HG03457 (cell line): Measurements from ENCODE around the gene ALDH1A1.

ENCODE experiments used
- ATAC-seq: cut with Tn5 transposase; IDR thresholded peaks from one replicate; pipeline ENCODE4 v1.9.1; 2021; ENCODE audit warnings: moderate number of reproducible peaks; ENCODE audit not compliant: unreplicated experiment

Gene ALDH1A1

GRCh38 chr9:72980183-72980582 lies 27.3 kb upstream of the ALDH1A1 start:
- ATAC-seq = no peak

- no peak for ATAC-seq
Measured at GRCh38 chr9:72979405-72980100, 26.7 kb upstream of the ALDH1A1 start.

- no peak for ATAC-seq
Measured at GRCh38 chr9:72978744-72979143, 25.9 kb upstream of the ALDH1A1 start.

DNA sequence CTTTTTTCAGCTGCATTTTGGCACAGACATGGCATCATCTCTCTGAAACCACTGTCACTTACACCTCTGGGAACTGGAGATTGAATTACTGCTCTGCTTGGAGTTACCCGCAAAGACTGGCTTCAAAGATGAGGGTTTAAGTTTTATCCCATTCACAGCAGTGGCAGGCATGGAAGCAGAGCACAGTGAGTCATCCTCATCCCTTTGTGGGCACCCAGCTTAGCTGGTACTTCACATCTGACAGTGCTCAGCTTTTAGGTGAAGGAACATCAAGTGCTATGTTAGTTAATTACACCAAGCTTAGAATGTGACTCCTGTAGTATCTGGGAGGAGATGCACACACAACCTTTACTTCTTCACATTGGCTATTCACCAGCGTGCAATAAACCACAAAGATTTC lies 24.8 kb upstream of the ALDH1A1 start:
- no peak for ATAC-seq

GRCh38 chr9:72974501-72974900 lies 21.6 kb upstream of the ALDH1A1 start:
- no peak for ATAC-seq

GRCh38 chr9:72972636-72973035 lies 19.8 kb upstream of the ALDH1A1 start:
- no peak for ATAC-seq

DNA sequence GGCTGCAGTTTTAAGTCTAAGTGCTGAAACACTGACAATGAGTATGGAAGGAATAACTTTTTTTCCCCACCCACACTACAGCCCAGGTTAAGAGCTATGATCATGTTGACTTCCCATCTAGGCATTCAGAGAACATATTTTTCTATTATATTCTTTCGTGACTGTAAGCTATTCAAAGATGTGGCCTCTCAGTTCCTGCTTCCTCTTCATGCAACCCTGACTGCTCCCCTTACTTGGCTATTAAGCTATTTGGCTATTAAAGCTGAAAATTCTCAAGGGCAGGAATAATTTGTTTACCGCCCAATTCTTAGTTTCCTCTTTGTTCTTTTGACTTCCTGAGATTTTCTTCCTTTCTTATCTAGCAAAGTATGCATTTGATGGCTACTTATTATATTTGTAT lies 18.6 kb upstream of the ALDH1A1 start:
- ATAC-seq = no peak

DNA sequence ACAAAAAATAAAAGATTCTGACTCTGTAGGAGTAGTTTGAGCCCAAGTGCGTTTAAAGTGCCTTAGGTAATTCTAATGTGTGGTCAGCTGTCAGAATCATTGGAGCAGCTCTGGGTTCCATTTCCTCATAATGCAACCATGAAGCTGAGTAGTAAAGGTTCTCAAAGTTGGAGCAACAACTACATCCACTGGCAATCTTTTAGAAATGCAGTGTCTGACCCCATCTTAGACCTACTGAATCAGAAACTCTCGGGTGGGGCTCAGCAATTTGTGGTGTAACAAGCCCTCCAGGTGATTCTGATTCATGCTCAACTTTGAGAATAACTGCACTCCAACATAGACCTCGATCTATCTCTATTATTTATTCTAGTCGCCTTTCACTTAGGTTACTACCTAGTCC lies 7.6 kb upstream of the ALDH1A1 start:
- ATAC-seq = no peak

DNA sequence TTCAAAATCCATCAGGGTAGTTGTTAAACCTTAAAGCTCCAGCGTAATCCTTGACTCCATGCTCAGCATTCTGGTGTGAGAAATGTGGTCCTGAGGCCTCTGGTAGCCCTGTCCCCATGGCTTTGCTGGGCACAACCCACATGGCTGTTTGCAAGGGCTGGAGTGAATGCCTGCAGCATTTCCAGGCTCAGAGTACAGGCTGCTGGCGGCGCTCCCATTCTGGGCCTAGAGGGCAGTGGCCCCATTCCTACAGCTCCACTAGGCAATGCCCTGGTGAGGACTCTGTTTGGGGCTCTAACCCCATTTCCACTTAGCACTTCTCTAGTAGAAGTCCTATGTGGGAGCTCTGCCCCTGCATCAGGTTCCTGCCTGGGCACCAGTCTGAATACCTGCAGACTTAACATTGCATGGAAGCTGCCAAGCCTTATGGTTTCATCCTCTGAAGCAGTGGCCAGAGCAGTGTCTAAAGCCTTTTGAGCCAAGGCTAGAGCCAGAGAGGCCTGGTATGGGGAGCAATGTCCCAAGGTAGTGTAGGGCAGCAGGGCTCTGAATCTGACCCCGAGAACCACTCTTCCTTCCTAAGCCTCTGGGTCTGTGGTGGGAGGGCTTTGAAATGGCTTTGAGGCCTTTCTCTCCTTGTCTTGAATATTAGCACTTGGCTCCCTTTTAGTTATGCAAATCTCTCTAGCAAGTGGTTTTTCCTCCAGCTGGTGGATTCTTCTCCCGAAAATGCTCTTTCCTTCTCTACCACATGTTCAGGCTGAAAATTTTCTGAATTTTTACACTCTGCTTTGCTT lies 5.8 kb upstream of the ALDH1A1 start:
- no peak for ATAC-seq

- no peak for ATAC-seq
Measured at GRCh38 chr9:72955571-72955970, 2.7 kb upstream of the ALDH1A1 start.

- ATAC-seq = no peak
Measured at GRCh38 chr9:72955126-72955455, 2.2 kb upstream of the ALDH1A1 start.

DNA sequence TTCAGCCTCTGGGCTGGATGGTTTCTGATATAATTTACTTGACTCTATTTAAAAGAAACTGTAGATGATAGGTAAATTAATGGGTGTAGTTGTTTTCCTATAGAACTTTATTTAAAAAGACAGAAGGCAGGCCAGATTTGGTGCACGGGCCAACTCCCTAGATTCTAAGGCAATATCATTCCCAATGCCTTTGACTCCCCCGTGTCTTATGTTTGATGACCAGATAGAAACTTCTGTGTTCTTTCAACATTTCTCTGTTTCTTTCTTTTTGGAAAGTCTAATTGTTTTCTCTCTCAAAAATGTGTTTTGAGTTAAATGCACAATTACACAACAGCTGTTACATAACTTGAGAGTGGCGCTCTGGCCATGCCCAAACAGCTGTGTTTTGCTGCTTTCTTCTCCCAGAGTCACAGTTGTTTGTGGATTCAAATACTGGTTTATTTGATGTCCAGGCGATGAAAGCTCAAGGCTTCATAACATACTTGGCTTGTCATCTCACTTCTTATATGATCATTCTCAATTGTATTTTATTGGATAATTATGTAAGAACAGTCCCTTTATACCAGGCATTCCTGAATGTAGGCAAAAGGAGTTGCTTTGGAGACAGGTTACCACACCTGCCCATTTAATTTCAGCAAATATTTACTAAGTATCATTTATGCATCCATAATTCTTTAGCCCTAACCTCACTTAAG lies 1.7 kb upstream of the ALDH1A1 start:
- no peak for ATAC-seq

- ATAC-seq = no peak
Measured at GRCh38 chr9:72952381-72952690, 517 bp downstream of the ALDH1A1 start.

GRCh38 chr9:72951520-72952380 lies 1.1 kb downstream of the ALDH1A1 start:
- no peak for ATAC-seq

DNA sequence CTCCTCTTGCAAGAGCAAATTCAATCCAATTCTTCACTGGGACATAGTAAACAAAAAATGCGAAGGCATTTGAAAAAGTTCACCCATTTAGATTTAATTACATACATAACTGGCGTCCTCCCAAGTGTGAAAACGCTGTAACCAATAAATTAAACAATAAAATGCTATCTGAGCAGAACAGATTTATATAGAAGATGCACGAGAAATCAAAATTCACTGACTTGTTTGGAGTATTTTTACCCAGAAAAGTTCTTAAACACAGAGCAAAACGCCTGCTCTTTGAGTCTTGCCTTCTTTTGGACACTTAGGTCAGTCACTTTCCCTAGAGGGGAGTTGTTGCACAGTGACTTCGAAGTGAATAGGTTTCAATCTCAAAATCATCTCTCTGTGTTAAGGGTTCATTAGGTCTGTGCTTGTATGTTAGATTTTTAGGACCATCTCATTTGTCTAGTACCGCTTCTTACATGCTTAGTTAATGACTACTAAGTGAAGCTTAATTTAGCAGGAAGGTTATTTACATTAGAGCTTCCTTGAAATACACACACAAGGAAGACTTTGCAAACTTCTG lies 1.9 kb downstream of the ALDH1A1 start:
- ATAC-seq = no peak

GRCh38 chr9:72949918-72950325 lies 2.9 kb downstream of the ALDH1A1 start:
- no peak for ATAC-seq

- no peak for ATAC-seq
Measured at GRCh38 chr9:72949244-72949582, 3.6 kb downstream of the ALDH1A1 start.

GRCh38 chr9:72948575-72949243 lies 4.1 kb downstream of the ALDH1A1 start:
- ATAC-seq = no peak

GRCh38 chr9:72947984-72948465 lies 4.8 kb downstream of the ALDH1A1 start:
- ATAC-seq = no peak

- no peak for ATAC-seq
Measured at GRCh38 chr9:72946821-72947220, 6.0 kb downstream of the ALDH1A1 start.
